Stimulated activated CD8-positive, alpha-beta memory T cell treated with anti-CD3 and anti-CD28 coated beads, Interleukin-4, amount 100 ng/mL, for 24 hours (primary cell): ENCODE results near the gene SMAD9.

Experiments
- DNase-seq: peaks from one replicate; pipeline ENCODE4 v3.0.0-alpha.2; 2020; ENCODE audit warnings: low read depth

Gene SMAD9

DNA sequence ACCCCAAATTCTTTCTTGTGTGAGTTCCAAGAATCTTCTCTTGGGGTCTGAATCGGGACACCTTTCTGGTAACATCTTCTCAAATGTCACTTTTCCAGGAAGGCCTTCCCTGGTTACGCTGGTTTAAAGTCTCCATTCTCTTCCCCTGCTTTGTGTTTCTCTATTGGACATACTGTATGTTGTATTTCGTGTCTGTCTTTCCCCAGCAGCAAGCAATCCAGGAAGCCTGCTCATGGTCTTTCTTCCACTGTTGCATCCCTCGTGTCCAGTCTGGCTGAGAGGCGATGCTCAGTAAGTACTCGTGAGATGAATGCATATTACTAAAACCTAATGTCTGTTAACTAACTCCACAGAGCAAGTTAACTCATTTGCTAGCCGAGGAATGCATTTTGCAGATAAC lies 57.3 kb downstream of the SMAD9 start:
- DNase-seq, result no peak

DNA sequence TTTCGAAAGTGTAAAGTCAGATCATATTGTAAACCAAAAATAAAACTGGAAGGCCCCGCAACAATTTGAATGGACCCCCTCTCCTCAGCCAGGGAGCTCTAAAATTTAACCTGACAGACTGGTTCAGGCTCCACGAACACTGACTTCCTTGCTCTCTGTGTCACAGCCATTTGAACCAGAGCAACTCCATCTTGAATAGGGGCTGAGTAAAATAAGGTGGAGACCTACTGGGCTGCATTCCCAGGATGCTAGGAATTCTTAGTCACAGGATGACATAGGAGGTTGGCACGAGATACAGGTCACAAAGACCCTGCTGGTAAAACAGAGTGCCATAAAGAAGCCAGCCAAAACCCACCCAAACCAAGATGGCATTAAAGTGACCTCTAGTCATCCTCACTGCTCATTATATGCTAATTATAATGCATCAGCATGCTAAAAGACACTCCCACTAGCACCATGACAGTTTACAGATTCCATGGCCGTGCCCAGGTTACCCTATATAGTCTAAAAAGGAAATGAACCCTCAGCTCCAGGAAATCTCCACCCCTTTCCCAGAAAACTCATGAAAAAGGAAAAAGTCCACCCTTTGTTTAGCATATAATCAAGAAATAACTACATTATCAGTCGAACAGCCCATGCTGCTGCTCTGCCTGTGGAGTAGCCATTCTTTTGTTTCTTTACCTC lies 57.9 kb downstream of the SMAD9 start:
- DNase-seq, result no peak

- DNase-seq, result no peak
Measured at GRCh38 chr13:36859259-36859658, 60.8 kb downstream of the SMAD9 start.

- DNase-seq, result no peak
Measured at GRCh38 chr13:36858290-36858689, 61.7 kb downstream of the SMAD9 start.

DNA sequence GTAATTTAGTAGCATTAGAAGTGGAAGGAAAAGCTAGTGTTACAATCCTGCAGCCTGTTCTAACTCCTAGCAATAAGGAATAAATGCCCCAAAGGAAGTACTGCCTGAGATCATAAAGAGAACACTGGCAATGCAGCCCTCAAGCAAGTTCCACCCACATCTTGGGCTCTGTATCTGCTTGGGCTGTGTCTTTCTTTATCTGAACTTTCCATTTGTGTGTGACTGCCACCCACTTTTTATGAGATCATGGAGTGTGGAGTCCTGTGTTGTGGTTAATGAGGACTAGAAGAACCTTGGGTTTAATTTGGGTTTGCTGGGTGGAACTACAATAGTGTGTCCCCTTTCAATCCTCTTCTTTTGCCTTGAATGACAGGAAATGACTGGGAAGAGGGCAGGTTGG lies 62.8 kb downstream of the SMAD9 start:
- DNase-seq, result no peak

GRCh38 chr13:36850790-36851438 lies 69.1 kb downstream of the SMAD9 start:
- DNase-seq, result no peak

- no peak for DNase-seq
Measured at GRCh38 chr13:36848199-36848982, 71.6 kb downstream of the SMAD9 start.

DNA sequence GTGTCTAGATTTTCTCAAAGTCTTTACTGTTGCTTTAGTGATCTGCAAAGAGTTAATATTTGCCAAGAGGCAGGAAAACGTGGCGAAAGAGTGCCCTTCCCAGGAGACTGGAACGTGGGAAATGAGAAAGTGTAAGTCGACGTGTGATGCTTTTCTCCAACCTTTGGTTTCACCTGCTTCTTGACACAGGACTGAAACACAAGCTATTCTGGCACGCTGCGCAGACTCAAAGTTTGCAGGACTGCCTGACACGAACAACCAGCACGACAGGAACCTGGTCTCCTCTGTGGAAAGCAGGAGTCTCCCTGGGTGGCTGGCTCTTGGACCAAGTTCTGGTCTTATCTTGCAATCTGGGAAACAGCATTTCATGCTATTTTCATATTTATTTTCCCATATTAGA lies 72.4 kb downstream of the SMAD9 start:
- no peak for DNase-seq

DNA sequence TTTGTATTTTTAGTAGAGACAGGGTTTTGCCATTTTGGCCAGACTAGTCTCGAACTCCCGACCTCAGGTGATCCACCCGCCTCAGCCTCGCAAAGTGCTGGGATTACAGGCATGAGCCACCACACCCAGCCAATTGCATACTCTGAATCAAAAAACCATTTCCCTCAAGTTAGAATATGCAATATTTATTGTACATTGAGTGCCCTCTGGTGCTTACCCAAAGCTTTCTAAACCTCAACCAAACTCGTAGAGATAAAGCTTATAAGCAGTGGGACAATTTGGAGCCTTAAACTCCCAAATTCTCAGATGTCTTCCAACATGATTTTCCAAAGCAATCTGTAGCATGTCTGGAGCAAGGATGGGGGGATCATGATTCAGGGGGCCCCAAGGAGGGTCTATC lies 78.6 kb downstream of the SMAD9 start:
- no peak for DNase-seq

GRCh38 chr13:36840718-36841250 lies 79.3 kb downstream of the SMAD9 start:
- DNase-seq, result no peak

DNA sequence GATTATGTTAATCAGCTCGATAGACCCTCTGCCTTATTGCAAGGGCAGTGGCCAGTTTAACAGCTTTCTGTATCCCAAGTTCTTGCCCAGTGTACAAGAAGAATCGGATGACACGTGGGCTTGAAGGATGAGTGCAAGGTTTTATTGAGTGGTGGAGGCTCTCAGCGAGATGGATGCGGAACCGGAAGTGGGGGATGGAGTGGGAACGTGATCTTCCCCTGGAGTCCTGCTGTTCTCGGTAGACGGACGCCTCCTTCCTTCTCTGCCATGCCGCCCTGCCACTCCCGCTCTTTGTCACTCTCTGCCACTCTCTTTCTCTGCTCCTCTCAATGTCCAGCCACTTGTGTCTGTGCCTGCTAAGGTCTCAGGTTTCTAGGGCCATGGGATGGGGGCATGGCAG lies 80.1 kb downstream of the SMAD9 start:
- DNase-seq, result no peak

DNA sequence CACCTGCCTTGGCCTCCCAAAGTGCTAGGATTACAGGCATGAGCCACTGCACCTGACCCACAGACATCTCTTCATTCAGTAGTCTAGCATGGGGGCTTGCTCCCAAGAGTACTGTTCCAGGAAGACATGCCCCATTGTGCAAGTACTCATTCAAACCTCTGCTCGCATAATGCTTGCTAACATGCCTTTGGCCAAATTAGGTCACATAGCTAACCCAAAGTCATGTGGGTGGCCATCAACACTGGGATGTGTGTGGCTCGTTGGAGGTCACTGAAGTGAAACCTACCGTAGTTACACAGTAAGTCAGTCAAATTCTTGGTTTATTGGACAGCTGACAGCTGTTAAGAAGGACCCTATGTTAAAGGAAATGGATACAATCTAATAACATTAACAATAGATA lies 80.8 kb downstream of the SMAD9 start:
- no peak for DNase-seq

- no peak for DNase-seq
Measured at GRCh38 chr13:36837354-36838092, 82.5 kb downstream of the SMAD9 start.

DNA sequence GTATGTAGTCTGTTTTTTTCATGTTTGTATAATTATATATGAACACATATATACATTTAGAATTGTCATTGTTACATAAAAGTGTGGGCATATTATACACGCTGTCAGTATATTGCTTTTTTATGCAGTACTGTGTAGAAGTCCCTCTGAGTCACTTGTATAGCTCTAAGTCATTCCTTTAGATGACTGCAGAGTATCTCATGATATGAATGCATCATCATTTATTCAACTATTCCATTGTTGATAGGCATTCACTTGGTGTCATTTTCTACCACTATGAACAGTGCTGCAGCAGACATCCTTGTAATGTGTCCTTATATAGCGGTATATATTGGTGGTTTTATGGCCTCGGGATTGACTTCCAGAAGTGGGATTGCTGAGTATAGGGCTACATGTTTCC lies 85.7 kb downstream of the SMAD9 start:
- no peak for DNase-seq

DNA sequence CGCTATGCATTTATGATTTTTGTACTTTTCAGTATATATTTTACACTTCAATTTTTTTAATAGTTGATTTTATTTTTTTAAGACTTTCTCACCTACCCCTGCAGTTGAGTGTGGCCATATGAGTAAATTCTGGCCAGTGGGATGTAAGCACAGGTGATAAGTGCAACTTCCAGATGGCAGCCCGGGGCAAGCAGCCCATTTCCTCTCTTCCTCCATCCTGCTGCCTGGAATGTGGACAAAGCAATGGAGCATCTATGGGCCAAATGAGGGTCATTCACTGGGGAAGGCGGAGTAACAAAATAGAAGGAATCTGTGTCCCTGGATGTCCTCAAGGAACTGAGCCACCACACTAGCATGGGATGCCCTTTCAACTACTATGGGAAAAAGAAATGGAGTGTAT lies 88.7 kb downstream of the SMAD9 start:
- DNase-seq, result no peak

GRCh38 chr13:36829753-36830152 lies 90.3 kb downstream of the SMAD9 start:
- no peak for DNase-seq

- DNase-seq, result no peak
Measured at GRCh38 chr13:36822785-36823184, 97.3 kb downstream of the SMAD9 start.

DNA sequence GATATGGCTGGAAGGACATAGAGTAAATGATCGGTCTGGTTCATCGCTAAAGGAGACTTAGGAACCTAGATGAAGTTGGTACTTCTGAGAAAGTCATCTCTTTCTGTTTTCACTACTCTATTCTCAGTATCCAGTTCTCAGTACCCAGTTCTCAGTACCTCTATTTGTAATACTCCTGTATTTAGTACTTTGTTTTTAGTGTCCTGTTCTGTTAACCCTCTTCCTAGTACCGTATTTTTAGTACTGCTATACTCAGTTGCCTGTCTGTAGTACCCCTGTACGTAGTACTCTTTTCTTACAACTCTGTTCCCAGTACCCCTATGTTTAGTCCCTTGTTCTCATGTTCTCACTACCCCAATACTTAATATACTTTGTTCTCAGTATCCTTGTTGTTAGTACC lies 99.8 kb downstream of the SMAD9 start:
- no peak for DNase-seq

DNA sequence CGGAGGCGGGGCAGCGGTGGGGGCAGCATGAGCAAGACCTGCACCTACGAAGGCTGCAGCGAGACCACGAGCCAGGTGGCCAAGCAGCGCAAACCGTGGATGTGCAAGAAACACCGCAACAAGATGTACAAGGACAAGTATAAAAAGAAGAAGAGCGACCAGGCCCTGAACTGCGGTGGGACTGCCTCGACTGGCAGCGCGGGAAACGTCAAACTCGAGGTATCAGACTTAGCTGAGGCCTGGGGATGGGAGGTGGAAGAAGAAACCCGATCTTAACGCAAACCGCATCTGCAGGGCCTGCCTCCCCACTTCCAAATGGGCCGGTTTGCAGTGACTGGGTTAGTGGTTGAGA lies 100.3 kb downstream of the SMAD9 start:
- no peak for DNase-seq

DNA sequence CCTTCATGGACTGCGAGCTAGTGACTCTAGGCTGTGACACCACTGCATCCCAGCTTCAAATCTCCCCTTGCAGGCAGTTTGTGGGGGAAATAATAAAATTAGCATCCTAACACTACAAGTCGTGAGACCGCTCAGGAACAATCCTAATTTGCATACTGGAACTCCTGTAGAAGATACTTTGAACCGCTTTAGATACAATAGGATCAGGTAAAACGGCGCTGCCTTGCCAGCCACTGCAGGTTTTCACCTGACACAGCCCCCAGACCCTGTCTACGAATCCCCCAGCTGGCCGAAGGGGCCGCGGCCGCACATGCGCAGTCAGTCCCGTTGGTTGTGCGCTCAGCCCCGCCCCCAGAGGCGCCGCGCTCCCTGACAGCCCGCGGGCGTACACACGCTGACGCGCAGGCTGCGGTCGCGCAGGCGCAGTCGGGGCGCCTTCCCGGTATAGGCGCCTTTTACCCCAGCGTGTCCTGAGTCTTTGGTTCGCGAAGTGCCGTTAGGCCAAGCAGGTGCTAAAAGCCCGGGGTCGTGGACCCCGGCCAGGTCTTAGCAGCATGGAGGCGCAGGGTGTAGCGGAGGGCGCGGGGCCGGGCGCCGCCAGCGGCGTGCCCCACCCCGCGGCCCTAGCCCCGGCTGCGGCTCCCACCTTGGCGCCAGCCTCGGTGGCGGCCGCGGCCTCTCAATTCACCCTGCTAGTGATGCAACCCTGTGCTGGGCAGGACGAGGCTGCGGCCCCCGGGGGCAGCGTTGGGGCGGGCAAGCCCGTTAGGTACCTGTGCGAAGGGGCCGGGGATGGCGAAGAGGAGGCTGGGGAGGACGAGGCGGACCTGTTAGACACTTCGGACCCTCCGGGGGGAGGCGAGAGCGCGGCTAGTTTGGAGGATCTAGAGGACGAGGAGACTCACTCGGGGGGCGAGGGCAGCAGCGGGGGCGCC lies 101.0 kb downstream of the SMAD9 start, which contains the start of gene RFXAP:
Gene RFXAP (plus strand): TSS at position 419 of the 935 bp plus-strand sequence. CDS start 136 bp downstream, at position 555.
- DNase-seq, result peak; percentile 90
